Adrenal gland (tissue), 5 donors: Measurements from ENCODE around the gene WFDC10B.

Experiments
- CTCF ChIP-seq, 6 experiments: fragments of 450-650 bp in 4 of 6; fragments of 200-600 bp in 2 of 6; sonication (generic) in 1 of 6; IDR thresholded peaks; 1 replicate in 5 of 6; 2 replicates in 1 of 6; pipeline versions ENCODE4 v1.5.1 to v1.8.0; 2016 to 2021; ENCODE audit warnings: antibody characterized with exemption in 6 of 6, mild to moderate bottlenecking in 2 of 6, moderate library complexity in 1 of 6
- POLR2A ChIP-seq, 2 donors: fragments of 450-650 bp; IDR thresholded peaks; one replicate each; pipeline ENCODE4 v1.6.1; 2017; ENCODE audit warnings: antibody characterized with exemption in 2 of 2, mild to moderate bottlenecking in 2 of 2, moderate library complexity in 1 of 2
- donor health status: DM: no; HTN: no; CAD: no.

GRCh38 chr20:45646875-45647274 lies 57.9 kb downstream of the WFDC10B start:
- TF ChIP-seq CTCF (IDR thresholded peaks at IDR 0.05) = no peak
- no peak for TF ChIP-seq POLR2A (IDR thresholded peaks at IDR 0.05)
